ENCODE data around the gene RRP9. TPM values are rescaled to one million over a fixed set of nuclear protein-coding genes. Genes with fewer than 3 reads are reported as not detected.
A peak's percentile ranks its signal among the peaks of the same experiment; 100 is the strongest.

The RRP9 gene
- total RNA-seq, 6 experiments from 2014 or later = 5.2 to 10.8 (median 7.6) TPM

- H3K27ac ChIP-seq = no peak overlapping the region
- H3K4me1 ChIP-seq = peaks cover 0 to 13% (median 4%) of the 10 kb centered on the region in 4 donors
- H3K9me3 ChIP-seq = no peaks in the 10 kb centered on the region
- no peak overlapping the region for H3K4me3 ChIP-seq
- DNase-seq (peak in 1 of 3 donors; percentile 21), ATAC-seq (no peak)
- peaks cover 0 to 7% (median 0%) of the 10 kb centered on the region in 4 donors for H3K36me3 ChIP-seq
- H3K27me3 ChIP-seq = no peaks in the 10 kb centered on the region
- intact Hi-C loops (cut with DNase I) = no loop called here
- TF ChIP-seq POLR2A (IDR thresholded peaks at IDR 0.05) (no peak), CTCF (IDR thresholded peaks at IDR 0.05) (no peak)
- no CpG with 5 or more reads among the region's 4 CpGs for WGBS (ENCODE audit: insufficient coverage, low coverage, low lambda C conversion rate, missing lambda C conversion rate)
These were observed 5.1 kb upstream of the RRP9 start for GRCh38 chr3:51946796-51947195.

GRCh38 chr3:51945926-51946705 lies 4.4 kb upstream of the RRP9 start:
- WGBS (ENCODE audit: insufficient coverage, low coverage, low lambda C conversion rate, missing lambda C conversion rate) = 85% methylated on average over 4 of the region's 14 CpGs
- intact Hi-C loops (cut with DNase I) = no loop called here

DNA sequence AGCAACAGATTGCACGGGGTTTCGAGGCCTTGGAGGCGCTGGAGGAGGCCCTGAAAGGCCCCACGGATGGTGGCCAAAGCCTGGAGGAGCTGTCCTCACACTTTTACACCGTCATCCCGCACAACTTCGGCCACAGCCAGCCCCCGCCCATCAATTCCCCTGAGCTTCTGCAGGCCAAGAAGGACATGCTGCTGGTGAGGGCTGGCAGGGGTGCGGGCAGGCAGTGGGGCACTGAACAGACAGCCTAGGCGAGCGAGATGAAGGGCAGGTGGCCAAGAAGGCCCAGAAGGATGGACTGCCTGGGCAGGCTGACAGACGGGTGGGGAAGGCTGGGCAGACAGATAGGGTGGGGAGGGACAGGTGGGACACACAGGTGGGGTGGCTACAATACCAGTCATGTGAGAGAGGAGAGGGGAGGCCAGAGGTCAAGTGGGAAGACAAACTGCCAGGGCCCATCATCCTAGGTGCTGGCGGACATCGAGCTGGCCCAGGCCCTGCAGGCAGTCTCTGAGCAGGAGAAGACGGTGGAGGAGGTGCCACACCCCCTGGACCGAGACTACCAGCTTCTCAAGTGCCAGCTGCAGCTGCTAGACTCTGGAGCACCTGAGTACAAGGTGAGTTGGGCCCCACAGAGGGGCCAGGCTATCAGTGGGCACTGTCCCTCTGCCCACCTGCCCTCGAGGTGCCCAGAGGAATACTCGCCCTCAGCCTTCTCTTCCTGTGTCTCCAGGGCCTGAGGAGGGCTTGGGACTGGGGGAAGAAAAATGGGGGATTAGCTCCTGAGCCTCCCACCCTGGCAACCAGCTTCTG lies 3.5 kb upstream of the RRP9 start:
- intact Hi-C loops (cut with DNase I) = no loop called here
- Histone ChIP-seq H3K36me3 (peaks cover 0 to 7% (median 0%) of the 10 kb centered on the region in 4 donors), H3K4me3 (no peak overlapping the region), H3K4me1 (peaks cover 0 to 22% (median 9%) of the 10 kb centered on the region in 4 donors), H3K27ac (no peak overlapping the region), H3K9me3 (no peaks in the 10 kb centered on the region), H3K27me3 (no peaks in the 10 kb centered on the region)
- ATAC-seq (no peak), DNase-seq (peak in 1 of 3 donors; percentile 48)
- TF ChIP-seq CTCF (IDR thresholded peaks at IDR 0.05) (no peak), POLR2A (IDR thresholded peaks at IDR 0.05) (no peak)
- 90% methylated on average over 10 of the region's 18 CpGs for WGBS (ENCODE audit: insufficient coverage, low coverage, low lambda C conversion rate, missing lambda C conversion rate)

More at GRCh38 chr3:51945926-51946705, 4.4 kb upstream of the RRP9 start:
- Histone ChIP-seq H3K36me3 (peaks cover 0 to 7% (median 0%) of the 10 kb centered on the region in 4 donors), H3K27ac (no peak overlapping the region), H3K27me3 (no peaks in the 10 kb centered on the region), H3K4me3 (no peak overlapping the region), H3K9me3 (no peaks in the 10 kb centered on the region), H3K4me1 (peaks cover 0 to 14% (median 4%) of the 10 kb centered on the region in 4 donors)
- no peak for TF ChIP-seq POLR2A (IDR thresholded peaks at IDR 0.05)
- no peak for TF ChIP-seq CTCF (IDR thresholded peaks at IDR 0.05)
- peak in 1 of 3 donors; percentile 34 for DNase-seq
- no peak for ATAC-seq

DNA sequence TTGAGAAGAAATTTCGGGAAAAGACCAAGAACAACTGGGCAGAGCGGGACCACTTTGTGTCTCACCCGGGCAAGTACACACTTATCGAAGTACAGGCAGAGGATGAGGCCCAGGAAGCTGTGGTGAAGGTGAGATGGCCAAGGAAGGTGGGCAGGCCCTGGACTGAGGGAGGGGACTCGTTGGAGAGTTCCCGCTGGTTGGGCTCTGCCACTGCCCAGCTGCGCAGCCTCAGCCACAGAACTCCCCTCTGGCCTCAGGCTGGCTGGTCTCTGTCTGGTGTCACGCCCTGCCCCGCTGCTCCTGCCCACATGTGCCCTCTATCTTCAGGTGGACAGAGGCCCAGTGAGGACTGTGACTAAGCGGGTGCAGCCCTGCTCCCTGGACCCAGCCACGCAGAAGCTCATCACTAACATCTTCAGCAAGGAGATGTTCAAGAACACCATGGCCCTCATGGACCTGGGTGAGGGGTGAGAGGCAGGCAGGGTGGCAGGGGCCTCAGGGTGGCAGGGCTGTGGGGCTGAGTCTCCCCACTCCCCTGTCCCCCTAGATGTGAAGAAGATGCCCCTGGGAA lies 2.8 kb upstream of the RRP9 start:
- intact Hi-C loops (cut with DNase I) = loop anchor here in 1 of 2 donors (5.0 kb wide), 1 partner anchor 43 kb away; no protein-coding TSS in a partner anchor
- DNase-seq = no peak
- Histone ChIP-seq H3K36me3 (peaks cover 0 to 7% (median 0%) of the 10 kb centered on the region in 4 donors), H3K9me3 (no peaks in the 10 kb centered on the region), H3K27ac (no peak overlapping the region), H3K4me1 (peaks cover 0 to 27% (median 10%) of the 10 kb centered on the region in 4 donors), H3K27me3 (no peaks in the 10 kb centered on the region), H3K4me3 (no peak overlapping the region)
- TF ChIP-seq POLR2A (IDR thresholded peaks at IDR 0.05) (no peak), CTCF (IDR thresholded peaks at IDR 0.05) (no peak)
- no peak for ATAC-seq
- WGBS (ENCODE audit: insufficient coverage, low coverage, low lambda C conversion rate, missing lambda C conversion rate) = 82% methylated on average over 5 of the region's 11 CpGs
